OCI-LY7 (cell line): ENCODE results near the gene SELPLG.

Experiments
- CTCF ChIP-seq: fragments of 200-600 bp; sonication (generic); conservative IDR thresholded peaks from 2 replicates; pipeline ENCODE4 v1.5.1; 2014; ENCODE audit warnings: mild to moderate bottlenecking, antibody characterized with exemption, low read length, moderate library complexity, mixed read lengths
- EZH2phosphoT487 ChIP-seq: fragments of 200-600 bp; sonication (generic); IDR thresholded peaks from 2 replicates; pipeline ENCODE4 v1.6.1; 2018; ENCODE audit warnings: low read depth, borderline replicate concordance, mild to moderate bottlenecking, mixed run types, antibody characterized with exemption, low read length, moderate library complexity, mixed read lengths

DNA sequence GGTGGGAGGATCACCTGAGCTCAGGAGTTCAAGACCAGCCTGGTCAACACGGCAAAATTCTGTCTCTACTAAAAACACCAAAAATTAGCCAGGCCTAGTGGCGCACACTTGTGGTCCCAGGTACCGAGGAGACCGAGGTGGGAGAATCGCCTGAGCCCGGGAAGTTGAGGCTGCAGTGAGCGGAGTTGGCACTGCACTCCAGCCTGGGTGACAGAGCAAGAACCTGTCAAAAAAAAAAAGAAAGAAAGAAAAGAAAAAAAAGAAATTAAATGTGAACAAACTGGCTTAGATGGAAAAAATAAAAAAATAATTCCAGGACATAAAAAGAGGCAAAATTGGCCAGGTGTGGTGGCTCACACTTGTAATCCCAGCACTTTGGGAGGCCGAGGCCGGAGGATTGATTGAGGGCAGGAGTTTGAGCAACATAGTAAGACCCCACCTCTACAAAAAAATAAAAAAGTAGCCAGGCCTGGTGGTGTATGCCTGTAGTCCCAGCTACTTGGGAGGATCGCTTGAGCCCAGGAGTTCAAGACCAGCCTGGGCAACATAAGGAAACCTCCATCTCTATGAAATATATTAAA lies 39.3 kb downstream of the SELPLG start:
- no peak for TF ChIP-seq CTCF
- TF ChIP-seq EZH2phosphoT487, result no peak
